AG20443 (cell line): ENCODE results near the gene CHN2.

Source experiments
- DNase-seq: peaks from one replicate; pipeline ENCODE4 v3.0.0; 2012; ENCODE audit warnings: low spot score, mixed read lengths

Gene CHN2

DNA sequence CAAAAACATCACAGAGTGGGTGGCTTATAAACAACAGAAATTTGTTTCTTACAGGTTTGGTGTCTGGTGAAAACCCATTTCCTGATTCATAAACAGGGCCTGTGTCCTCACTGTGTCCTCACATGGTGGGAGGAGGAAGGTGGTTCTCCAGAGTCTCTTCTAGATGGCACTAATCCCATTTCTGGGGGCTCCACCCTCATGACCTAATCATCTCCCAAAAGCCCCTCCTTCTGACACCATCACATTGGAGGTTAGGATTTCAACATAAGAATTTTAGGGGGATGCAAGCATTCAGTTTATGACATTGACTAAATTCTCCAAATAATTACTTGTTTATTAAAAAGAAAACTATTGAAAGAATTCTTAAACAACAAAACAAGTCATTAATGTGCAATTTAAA lies 116.0 kb downstream of the CHN2 start:
- DNase-seq: no peak

DNA sequence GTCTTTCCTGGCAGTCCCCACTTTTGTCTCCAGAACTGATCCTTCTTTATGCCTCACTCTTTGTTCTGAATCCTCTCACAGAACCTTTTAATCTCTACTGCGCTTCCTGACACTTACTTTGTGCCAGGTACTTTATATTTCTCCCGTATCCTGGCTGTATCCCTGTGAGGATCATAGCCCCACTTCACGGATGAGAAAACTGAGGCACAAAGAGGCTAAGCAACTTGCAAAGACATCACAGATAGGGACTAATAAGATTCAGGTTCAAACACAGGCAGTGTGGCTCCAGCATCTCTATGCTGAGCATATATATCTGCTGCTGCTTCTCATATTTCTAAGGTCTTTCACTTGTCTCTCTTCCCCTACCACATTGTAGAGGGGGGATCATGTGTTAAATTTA lies 116.7 kb downstream of the CHN2 start:
- DNase-seq: no peak

DNA sequence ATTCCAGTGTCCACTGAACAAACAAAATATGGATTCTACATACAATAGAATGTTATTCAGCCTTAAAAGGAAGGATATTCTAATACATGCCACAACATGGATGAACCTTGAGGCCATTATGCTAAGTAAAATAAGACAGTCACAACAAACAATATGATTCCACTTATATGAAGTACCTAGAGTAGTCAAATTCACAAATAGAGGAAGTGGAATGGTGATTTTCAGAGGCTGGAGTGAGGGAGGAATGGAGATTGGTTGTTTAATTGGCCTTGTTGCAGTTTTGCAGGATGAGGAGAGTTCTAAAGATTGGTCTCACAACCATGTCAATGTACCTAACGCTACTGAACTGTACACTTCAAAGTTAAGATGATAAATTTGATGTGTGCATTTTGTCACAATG lies 119.6 kb downstream of the CHN2 start:
- DNase-seq: no peak

DNA sequence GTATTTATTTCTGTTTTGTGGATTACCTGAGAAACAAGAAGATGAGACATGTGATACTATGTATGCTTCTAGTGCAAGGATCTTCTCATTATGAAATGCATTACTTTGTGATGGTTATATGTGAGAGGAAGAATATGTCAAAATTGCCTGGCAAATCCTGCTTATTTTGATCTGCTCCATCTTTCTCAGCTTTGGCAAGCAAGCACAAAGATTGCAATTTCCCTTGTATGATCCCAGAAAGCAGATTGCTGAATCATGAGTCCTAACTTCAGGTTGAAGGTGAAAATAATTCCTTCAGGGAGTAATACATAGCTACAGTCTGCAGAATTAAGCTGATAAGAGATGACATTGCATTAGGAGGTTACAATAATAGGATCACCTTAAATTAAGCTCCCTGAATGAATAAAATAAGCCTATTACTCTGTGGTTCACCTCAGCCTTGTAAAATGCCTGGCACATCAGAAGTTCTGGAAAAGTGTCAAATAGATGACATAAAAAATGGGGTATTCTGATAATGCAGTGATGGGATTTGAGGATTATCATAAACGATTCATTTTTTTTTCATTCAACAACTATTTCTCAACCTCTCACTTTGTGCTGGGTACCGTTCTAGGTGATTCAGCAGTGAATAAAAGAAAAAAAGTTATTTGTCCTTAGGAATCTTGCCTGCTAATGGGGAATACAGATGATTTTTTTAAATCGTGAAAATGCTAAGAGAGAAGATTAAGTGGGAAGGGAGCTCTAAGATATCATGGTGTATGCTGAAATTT lies 120.7 kb downstream of the CHN2 start:
- no peak for DNase-seq

DNA sequence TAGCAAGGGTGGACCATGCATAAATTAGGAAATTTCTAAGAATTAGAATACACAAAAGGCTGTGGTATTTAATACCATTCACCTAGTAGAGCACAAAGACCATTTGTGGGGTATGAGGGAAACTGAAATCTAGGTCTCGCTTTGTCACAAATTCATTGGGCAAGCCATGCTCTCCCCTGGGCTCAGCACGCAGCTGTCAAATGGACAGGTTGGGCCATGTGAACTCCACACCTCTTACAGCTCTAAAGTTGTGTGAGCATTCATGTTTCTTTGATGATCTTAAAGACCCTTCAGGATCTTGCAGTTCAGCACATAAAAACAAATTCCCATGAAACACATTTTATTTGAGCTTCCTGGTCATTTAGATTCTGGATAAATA lies 121.3 kb downstream of the CHN2 start:
- no peak for DNase-seq

DNA sequence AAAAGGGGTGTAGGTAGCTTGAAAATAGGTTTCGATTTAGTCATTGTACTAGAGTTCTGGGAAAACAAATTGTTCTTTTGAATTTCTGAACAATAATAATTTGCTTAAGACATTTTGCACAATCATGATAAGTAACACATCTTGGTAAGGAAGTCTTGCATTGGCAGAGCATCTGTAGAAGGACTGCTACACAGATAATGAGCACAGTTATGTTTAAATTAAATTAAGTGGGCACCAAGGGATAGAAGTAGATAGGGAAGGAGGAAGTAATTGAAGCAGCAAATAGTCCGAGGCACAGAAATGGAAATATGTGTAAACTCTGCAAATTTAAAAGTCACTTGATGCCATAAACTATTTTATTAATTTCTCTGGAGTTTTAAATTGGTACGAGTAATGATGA lies 122.4 kb downstream of the CHN2 start:
- DNase-seq: no peak

DNA sequence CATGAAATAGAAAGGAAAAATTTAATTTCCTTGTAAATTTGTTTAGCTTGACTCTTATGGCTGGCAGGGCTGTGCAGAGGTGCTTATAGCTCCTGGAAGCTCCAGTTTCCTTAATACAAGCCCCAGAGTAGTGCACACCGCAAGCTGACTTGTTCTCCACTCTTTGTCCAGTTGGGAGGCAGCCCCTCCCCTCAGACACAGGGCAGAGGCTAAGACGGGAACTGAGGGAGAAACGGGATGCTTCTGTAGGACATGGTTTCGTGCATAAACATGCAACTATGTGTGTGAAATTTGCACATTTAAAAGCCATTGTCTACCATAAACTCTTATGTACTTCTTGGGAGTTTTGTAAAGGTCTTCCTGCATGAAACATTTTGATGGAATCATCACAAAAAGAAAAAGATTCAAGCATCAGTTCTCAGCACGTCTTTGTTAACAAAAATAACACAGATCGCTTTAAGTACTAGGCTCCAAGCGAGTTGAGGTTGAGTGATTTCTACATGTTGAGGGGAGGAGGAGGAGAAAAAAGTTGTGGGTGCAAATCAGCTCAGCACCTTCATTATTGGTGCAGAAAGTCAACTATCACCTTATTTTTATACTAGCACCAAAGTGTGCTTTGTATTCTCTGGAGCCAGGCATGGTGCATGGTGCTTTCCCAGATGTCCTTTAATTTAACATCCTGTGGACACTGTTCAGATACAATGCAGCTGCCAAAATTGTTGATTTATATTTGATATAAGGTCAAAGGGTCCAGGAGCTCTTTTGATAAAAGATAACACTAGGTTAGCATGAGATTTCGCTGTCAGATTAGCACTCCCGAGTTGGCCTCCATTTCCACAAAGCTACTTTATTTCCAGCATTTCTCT lies 124.5 kb downstream of the CHN2 start:
- DNase-seq: no peak

DNA sequence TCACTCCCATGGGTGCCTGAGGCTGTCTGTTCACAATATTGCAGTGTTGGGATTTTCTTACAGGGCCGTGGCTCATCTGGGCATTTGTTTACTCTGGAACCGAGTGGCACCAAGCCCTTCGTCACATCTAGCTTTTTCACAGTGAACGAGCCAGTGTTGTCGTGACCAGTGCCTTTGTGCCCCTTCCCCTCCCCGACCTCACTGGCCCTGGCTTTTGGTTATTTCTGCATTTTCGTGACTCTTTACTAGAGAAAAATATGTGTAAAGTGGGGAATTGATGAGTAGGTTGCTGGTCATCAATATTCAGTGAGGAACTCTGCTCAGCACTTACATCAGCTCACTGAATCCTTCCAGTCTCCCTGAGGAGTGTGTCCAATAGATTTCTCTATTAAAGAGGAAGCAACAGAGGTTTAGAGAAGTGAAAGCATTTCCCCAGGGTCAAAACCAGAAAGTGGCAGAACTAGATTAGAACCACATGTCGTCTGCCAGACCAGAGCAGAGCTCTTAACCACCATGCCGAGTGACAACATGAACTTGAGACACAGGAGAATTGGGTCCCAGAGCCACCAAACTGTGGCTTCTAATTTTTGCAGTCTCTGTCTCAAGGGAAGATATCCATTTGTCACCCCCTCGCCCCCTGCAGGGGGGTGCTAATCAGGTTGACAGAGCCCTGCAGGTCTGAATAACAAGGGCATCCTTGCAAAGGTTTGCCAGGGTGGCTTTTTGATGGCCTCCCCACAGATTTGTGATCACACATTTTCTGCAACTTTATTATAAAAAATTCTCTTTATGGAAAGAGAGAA lies 125.3 kb downstream of the CHN2 start:
- peak; percentile 21 for DNase-seq

DNA sequence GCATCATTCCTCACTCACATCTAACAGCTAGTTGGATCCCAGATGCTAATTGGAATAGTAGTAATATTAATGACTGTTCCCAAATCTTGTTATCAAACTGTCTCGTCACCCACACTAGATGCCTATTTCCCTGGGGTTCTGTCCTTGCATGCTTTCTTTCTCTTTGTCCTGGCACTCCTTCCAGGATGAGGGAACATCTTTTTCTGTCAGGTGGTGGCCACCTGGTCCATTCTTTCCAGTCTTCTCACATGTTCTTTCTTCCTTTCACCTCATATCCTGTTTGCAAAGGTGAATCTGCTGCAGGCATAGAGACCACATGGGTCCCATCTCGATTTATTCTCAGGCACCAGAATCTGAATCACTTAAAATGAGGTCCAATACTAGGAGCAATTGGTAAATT lies 126.0 kb downstream of the CHN2 start:
- DNase-seq: no peak

DNA sequence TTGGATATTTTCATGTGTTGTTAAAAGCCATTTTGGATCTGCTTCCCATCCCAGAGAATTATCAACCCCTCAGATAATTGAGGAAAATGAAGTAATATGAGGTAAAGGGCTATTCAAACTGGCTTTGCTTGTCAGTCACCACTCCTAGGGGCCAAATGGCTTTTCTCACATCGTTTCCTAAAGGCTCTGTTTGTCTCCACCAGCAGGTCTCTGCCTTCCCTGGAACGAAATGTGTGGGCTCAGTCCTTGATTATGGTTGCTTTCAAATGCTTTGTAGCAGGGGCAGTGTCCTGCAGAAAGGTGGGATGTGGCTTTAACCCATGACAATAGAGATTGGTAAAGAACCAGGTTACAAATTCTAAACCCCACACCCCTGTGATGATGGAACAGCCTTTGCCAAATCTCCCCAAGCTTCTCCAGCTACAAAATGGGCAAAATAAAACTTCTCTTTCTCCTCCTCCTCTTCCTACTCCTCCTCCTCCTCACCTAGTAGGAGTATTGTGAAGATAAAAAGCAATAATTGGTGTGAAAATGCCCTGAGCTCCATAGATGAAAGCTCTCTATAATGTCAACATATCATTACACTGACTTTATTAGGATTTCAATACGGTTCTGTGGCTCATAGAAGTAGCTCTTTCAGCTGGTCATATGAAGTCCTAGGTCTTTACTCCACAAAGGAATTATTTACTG lies 127.6 kb downstream of the CHN2 start:
- DNase-seq: no peak

DNA sequence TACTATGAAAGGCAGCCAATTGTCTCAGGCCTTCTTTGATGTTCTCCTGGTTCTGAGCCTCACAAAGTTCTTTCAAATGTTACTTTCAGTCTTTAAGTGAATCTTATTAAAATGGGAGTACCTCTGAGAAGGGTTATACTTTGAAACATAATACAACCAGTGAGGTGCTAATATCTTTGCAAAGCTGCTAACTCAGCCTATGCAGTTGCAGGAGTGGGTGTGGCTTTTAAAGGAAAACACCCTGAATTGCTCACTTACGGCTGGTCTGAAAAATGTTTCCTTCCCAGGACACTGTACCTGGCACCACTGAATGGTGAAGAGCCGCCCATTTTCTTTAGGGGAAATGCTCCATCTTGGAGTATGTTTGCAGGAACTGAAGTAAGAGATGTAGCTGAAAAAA lies 130.9 kb downstream of the CHN2 start:
- DNase-seq: no peak

DNA sequence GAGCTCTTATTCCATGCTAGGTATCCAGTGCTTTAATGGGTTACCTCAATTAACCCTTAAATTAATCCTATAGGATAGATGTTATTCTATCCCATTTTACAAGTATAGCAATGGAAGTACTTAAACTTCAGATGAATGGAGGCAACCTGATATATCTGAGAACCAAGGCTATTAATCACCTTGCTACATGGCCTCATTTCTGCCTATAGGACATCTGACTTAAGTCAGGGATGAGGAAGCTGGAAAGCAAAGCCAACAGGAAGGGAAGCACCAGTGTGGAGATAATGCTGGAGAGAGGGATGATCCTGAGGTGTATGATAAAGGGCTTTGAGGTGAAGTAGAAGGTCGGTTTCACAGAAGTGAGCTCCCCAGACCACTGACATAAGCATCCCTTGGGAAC lies 132.3 kb downstream of the CHN2 start:
- no peak for DNase-seq

DNA sequence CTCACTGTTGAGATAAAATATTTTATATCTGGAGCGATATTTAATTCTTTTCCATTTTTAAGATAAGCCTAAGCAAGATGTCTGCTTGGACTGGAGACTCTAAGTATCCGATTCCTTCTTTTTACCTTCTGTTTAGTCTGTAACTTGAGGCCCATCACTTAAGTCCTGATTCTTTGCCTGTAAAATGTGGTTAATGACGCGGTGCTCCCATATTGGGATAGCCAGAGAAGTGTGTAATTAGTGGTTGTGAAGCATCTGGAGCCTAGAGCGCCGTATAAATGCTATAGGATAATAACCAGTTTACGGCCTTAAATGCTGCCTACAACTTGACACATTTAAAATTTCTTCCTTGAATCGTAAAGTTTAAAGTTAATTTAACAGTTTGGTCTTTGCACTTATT lies 132.9 kb downstream of the CHN2 start:
- DNase-seq: no peak

DNA sequence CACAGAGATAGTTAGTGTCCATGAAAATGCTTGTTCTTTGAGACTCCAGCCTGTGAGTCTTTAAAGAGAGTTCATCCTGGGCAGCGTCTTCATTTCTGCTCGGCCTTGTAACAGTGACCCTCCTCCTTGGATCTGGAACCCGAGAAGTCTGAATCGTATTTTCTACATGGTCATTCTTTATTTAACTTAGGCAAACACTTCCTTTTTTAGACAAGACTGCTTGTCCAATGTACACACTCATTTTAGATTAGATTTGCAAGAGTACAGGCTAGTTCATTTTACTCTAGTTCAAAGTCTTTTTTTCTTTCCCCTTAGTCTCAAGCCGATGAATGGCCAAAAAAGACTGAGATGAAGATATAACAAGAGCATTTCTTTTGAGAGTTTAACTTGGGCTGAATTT lies 133.5 kb downstream of the CHN2 start:
- DNase-seq: no peak

DNA sequence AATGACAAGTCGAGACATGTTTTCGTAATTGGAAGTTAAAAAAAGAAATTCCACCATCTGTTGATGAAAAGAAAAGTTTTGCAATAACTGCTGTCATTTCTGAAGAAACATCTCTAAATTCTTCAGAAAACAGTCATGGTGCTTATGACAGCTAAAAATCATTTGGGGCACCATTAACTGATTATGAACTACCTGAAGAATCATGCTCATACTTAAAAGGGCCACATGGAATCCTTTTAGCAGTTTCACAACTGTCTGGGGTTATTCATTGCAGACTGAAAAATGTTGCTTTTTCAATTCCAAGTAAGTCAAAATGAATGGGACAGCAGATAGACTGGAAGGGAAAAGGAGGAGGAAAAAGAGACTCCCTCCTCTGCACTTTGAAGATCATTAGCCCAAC lies 134.2 kb downstream of the CHN2 start:
- DNase-seq: peak; percentile 25

DNA sequence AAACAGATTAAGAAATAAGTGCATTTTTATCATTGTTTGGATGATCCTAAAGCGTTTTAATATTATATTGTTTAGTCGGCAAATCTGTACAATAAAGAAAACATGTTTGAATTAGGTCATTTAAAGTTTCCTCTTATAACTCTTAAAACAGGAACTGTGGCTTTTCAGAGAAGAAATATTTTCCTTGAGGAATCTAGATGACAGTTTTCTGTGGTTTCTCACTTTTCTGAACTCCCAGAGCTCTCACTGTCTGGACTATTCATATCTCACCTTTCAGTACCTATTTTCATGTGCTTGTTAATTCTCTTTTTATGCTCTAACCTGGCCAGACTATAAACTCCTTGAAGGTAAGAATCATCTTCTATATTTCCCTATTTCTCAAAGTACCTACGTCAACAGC lies 135.1 kb downstream of the CHN2 start:
- no peak for DNase-seq

DNA sequence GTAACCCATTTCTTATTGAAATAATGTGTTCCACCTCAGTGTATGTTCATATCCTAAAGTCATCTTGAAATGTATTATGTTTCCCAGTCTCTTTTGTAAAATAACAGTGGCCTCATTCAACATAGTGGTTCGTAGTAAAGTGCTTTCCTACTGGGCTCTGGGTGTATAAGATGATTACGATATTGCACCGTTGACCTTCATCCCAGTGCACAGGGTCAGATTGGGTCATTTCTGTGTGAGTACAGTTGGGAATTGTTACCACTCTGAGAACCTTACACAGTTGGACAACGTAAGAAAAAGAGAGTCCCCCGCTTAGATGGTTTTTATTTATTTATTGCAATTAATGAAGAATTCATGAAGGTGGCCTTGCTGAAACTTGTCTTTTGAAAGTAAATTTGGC lies 135.6 kb downstream of the CHN2 start:
- DNase-seq: no peak

DNA sequence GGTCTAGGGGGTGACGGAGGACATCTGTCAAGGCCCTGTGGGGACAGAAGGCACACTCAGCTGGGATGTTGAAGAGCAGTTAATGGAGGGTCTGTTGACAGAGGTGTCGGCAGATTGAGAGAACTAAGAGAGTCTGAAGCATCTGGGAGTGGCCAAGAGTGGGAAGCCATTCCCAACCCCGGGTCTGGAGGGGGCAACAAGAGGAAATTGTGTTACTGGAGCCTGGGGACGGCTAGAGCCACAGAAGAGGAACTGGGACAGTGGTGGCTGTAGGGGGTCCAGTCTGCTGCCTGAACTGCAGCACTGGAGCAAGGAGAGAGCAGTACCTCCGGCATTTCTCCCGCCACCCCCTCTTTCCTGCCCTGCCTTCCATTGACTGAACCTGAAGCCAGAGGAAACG lies 136.6 kb downstream of the CHN2 start:
- no peak for DNase-seq

DNA sequence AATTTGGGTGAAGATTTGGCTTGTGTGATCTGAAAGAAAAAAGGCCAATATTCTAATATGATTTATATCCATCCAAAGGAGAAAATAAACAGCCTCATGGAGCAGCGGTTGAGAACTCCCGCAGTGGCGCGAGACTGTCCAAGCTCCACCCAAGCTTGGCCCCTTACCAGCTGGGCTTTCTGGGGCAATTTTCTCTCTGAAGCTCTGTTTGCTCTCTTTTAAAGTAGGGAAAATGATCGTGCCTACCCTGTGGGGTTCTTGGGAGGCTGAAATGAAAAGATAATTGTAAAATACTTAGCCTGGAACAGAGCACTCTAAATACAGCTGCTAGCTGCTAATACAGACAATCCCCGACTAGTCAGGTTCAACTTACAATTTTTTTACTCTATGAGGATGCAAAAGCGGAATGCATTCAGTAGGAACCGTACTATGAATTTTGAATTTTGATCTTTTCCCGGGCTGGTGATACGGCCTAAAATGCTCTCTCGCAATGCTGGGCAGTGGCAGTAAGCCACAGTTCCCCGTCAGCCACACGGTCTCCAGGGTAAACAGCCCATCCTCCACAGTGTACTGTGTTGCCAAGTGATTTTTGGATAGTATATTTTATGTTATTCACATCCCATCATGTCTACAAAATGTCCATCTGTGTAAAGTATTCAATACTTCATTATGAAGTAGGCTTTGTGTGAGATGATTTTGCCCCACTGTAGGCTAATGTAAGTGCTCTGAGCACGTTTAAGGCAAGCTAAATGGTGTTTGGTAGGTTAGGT lies 137.7 kb downstream of the CHN2 start:
- no peak for DNase-seq

DNA sequence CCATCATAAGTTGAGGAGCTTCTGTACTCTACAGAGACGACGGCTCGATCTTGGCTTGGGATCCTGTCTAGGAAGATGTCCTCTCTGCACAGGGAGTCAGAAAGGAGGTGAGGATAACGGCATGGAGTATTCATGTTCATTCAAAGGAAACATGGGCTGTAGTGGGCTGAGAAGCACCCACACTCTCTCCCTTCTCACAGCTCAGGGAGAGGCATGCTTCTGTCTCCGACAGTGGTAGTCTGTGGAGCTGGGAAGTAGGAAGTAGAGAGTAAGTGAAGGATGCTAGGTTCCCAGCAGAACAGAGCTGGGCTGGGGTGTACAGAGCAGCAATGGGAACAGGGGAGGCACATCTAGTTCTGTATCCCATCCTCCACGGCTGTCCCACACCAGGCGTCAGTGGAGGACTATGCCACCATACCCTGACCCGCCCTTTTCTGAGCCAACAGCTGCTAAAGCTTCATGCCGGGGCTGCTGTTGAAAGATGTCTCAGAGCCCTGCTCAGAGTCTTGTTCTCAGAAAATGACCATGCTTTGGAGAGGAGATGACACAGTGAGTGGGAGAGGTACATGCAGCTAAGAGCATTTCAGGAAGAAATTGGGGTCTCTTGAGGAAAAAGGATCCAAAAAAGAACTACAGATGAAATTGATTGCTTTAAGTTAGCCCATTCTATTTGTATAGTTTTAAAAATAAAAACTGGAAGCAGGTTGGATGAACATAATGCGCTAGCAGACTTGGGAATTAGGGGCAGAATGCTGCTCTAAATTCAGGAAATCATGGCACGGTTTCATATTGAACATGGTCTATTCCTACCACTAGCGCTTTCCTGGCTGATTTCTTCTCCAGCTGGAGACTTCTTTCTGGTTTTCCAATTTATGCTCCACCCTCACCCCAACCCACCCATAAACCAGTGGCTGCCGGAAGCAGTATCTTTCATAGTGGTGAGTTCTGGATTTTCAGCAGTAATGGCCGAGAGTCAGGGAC lies 138.6 kb downstream of the CHN2 start:
- DNase-seq: no peak
